Measurements from ENCODE around the gene GNL2. TPM values are rescaled to one million over a fixed set of nuclear protein-coding genes. Genes with fewer than 3 reads are reported as not detected.

The GNL2 gene
- total and polyA plus RNA-seq, 9 of the 15 experiments (the other 6 are each of a cell fraction or from before 2014, with no cell fraction given), result 156 to 371 (median 263) TPM

- no peak for TF ChIP-seq CHD2 (IDR thresholded peaks at IDR 0.05; ENCODE audit: low read depth, low read length)
- no peak for TF ChIP-seq HMG20B (CRISPR knock-in tag; IDR thresholded peaks at IDR 0.05)
- TF ChIP-seq SMARCA4 (IDR thresholded peaks at IDR 0.05), result peak; percentile 52
- TF ChIP-seq POLR3A (IDR thresholded peaks at IDR 0.05; ENCODE audit: borderline replicate concordance, extremely low read depth, insufficient read depth, insufficient read length), result no peak
- TF ChIP-seq, protein P1, sequence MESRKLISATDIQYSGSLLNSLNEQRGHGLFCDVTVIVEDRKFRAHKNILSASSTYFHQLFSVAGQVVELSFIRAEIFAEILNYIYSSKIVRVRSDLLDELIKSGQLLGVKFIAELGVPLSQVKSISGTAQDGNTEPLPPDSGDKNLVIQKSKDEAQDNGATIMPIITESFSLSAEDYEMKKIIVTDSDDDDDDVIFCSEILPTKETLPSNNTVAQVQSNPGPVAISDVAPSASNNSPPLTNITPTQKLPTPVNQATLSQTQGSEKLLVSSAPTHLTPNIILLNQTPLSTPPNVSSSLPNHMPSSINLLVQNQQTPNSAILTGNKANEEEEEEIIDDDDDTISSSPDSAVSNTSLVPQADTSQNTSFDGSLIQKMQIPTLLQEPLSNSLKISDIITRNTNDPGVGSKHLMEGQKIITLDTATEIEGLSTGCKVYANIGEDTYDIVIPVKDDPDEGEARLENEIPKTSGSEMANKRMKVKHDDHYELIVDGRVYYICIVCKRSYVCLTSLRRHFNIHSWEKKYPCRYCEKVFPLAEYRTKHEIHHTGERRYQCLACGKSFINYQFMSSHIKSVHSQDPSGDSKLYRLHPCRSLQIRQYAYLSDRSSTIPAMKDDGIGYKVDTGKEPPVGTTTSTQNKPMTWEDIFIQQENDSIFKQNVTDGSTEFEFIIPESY (CRISPR knock-in tag; IDR thresholded peaks at IDR 0.05), result peak; percentile 12; the same call in 1 of the 2 replicates
- TF ChIP-seq, protein P2, sequence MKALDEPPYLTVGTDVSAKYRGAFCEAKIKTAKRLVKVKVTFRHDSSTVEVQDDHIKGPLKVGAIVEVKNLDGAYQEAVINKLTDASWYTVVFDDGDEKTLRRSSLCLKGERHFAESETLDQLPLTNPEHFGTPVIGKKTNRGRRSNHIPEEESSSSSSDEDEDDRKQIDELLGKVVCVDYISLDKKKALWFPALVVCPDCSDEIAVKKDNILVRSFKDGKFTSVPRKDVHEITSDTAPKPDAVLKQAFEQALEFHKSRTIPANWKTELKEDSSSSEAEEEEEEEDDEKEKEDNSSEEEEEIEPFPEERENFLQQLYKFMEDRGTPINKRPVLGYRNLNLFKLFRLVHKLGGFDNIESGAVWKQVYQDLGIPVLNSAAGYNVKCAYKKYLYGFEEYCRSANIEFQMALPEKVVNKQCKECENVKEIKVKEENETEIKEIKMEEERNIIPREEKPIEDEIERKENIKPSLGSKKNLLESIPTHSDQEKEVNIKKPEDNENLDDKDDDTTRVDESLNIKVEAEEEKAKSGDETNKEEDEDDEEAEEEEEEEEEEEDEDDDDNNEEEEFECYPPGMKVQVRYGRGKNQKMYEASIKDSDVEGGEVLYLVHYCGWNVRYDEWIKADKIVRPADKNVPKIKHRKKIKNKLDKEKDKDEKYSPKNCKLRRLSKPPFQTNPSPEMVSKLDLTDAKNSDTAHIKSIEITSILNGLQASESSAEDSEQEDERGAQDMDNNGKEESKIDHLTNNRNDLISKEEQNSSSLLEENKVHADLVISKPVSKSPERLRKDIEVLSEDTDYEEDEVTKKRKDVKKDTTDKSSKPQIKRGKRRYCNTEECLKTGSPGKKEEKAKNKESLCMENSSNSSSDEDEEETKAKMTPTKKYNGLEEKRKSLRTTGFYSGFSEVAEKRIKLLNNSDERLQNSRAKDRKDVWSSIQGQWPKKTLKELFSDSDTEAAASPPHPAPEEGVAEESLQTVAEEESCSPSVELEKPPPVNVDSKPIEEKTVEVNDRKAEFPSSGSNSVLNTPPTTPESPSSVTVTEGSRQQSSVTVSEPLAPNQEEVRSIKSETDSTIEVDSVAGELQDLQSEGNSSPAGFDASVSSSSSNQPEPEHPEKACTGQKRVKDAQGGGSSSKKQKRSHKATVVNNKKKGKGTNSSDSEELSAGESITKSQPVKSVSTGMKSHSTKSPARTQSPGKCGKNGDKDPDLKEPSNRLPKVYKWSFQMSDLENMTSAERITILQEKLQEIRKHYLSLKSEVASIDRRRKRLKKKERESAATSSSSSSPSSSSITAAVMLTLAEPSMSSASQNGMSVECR (CRISPR knock-in tag; IDR thresholded peaks at IDR 0.05), result peak; percentile 71; the same call in 1 of the 2 replicates
- TF ChIP-seq, protein P3, sequence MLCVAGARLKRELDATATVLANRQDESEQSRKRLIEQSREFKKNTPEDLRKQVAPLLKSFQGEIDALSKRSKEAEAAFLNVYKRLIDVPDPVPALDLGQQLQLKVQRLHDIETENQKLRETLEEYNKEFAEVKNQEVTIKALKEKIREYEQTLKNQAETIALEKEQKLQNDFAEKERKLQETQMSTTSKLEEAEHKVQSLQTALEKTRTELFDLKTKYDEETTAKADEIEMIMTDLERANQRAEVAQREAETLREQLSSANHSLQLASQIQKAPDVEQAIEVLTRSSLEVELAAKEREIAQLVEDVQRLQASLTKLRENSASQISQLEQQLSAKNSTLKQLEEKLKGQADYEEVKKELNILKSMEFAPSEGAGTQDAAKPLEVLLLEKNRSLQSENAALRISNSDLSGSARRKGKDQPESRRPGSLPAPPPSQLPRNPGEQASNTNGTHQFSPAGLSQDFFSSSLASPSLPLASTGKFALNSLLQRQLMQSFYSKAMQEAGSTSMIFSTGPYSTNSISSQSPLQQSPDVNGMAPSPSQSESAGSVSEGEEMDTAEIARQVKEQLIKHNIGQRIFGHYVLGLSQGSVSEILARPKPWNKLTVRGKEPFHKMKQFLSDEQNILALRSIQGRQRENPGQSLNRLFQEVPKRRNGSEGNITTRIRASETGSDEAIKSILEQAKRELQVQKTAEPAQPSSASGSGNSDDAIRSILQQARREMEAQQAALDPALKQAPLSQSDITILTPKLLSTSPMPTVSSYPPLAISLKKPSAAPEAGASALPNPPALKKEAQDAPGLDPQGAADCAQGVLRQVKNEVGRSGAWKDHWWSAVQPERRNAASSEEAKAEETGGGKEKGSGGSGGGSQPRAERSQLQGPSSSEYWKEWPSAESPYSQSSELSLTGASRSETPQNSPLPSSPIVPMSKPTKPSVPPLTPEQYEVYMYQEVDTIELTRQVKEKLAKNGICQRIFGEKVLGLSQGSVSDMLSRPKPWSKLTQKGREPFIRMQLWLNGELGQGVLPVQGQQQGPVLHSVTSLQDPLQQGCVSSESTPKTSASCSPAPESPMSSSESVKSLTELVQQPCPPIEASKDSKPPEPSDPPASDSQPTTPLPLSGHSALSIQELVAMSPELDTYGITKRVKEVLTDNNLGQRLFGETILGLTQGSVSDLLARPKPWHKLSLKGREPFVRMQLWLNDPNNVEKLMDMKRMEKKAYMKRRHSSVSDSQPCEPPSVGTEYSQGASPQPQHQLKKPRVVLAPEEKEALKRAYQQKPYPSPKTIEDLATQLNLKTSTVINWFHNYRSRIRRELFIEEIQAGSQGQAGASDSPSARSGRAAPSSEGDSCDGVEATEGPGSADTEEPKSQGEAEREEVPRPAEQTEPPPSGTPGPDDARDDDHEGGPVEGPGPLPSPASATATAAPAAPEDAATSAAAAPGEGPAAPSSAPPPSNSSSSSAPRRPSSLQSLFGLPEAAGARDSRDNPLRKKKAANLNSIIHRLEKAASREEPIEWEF (CRISPR knock-in tag; IDR thresholded peaks at IDR 0.05), result no peak
- TF ChIP-seq, protein P4, sequence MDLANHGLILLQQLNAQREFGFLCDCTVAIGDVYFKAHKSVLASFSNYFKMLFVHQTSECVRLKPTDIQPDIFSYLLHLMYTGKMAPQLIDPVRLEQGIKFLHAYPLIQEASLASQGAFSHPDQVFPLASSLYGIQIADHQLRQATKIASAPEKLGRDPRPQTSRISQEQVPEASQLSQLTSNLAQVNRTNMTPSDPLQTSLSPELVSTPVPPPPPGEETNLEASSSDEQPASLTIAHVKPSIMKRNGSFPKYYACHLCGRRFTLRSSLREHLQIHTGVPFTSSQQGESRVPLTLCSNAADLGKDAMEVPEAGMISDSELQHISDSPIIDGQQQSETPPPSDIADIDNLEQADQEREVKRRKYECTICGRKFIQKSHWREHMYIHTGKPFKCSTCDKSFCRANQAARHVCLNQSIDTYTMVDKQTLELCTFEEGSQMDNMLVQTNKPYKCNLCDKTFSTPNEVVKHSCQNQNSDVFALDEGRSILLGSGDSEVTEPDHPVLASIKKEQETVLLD (IDR thresholded peaks at IDR 0.05), result no peak
- no peak for TF ChIP-seq GATA2 (CRISPR knock-in tag; IDR thresholded peaks at IDR 0.05)
- peak; percentile 96 for TF ChIP-seq C11orf30 (IDR thresholded peaks at IDR 0.05; ENCODE audit: low read depth)
- TF ChIP-seq TCF3 (CRISPR knock-in tag; IDR thresholded peaks at IDR 0.05), result 0 out of 2 replicates have a peak, but pooled peaks have one; percentile 7
- no peak for TF ChIP-seq FIP1L1 (IDR thresholded peaks at IDR 0.05; ENCODE audit: low read depth, low read length, poor library complexity, severe bottlenecking)
- peak; percentile 96 for TF ChIP-seq CREM (IDR thresholded peaks at IDR 0.05; ENCODE audit: low read depth)
- TF ChIP-seq XRCC5 (IDR thresholded peaks at IDR 0.05; ENCODE audit: low read depth, low read length), result no peak
Measured at GRCh38 chr1:37553927-37554808, 41.6 kb downstream of the GNL2 start, which contains the start of gene SNIP1 (continued).
